HG03457 (cell line): ENCODE data around the gene NUP62.
"Not testable (repeated sequence)": the region's sequence is repeated elsewhere in the genome, so short reads cannot be mapped to it uniquely, and the experiment has no call there.

Experiments
- ATAC-seq: cut with Tn5 transposase; IDR thresholded peaks from one replicate; pipeline ENCODE4 v1.9.1; 2021; ENCODE audit warnings: moderate number of reproducible peaks; ENCODE audit not compliant: unreplicated experiment

The NUP62 gene

GRCh38 chr19:49952906-49953305, 23.6 kb upstream of the NUP62 start:
- ATAC-seq = no peak

GRCh38 chr19:49952479-49952836, 23.2 kb upstream of the NUP62 start:
- no peak for ATAC-seq

- ATAC-seq = no peak
Observed at GRCh38 chr19:49951806-49952478, 22.6 kb upstream of the NUP62 start.

- no peak for ATAC-seq
Observed at GRCh38 chr19:49950956-49951526, 21.7 kb upstream of the NUP62 start.

GRCh38 chr19:49950590-49950948, 21.3 kb upstream of the NUP62 start:
- no peak for ATAC-seq

GRCh38 chr19:49949742-49950589, 20.7 kb upstream of the NUP62 start:
- ATAC-seq = no peak

GRCh38 chr19:49946415-49946814, 17.1 kb upstream of the NUP62 start:
- no peak for ATAC-seq

- ATAC-seq = not testable (repeated sequence)
Observed at GRCh38 chr19:49944567-49944966, 15.3 kb upstream of the NUP62 start.

- ATAC-seq = no peak
Observed at GRCh38 chr19:49940482-49940791, 11.1 kb upstream of the NUP62 start.

- no peak for ATAC-seq
Observed at GRCh38 chr19:49939721-49940481, 10.6 kb upstream of the NUP62 start.

GRCh38 chr19:49938662-49939061, 9.4 kb upstream of the NUP62 start:
- no peak for ATAC-seq

GRCh38 chr19:49937750-49938381, 8.6 kb upstream of the NUP62 start:
- ATAC-seq = no peak

- no peak for ATAC-seq
Observed at GRCh38 chr19:49936549-49936948, 7.2 kb upstream of the NUP62 start.

GRCh38 chr19:49933643-49934042, 4.3 kb upstream of the NUP62 start:
- no peak for ATAC-seq

- no peak for ATAC-seq
Observed at GRCh38 chr19:49932731-49933131, 3.4 kb upstream of the NUP62 start.

- no peak for ATAC-seq
Observed at GRCh38 chr19:49932041-49932451, 2.7 kb upstream of the NUP62 start.

- ATAC-seq = no peak
Observed at GRCh38 chr19:49931293-49932040, 2.2 kb upstream of the NUP62 start.

GRCh38 chr19:49930483-49931011, 1.2 kb upstream of the NUP62 start:
- ATAC-seq = no peak

GRCh38 chr19:49929611-49930482, 543 bp upstream of the NUP62 start:
- peak; percentile 52 for ATAC-seq
